Heart right ventricle (tissue), 16 donors: ENCODE results near the gene C1orf52. TPM values are rescaled to one million over a fixed set of nuclear protein-coding genes. Genes with fewer than 3 reads are reported as not detected.

Source experiments
- ATAC-seq, 8 donors: fragments of 200-7000 bp; cut with Tn5 transposase; one replicate each; pipeline ENCODE4 v1.9.1; 2020; ENCODE audit warnings: mild to moderate bottlenecking in 8 of 8, moderate library complexity in 8 of 8, moderate number of reproducible peaks in 1 of 8
- DNase-seq, 2 donors: peaks; one replicate each; pipeline ENCODE4 v3.0.0-alpha.2; 2020
- H3K27ac ChIP-seq, 10 donors: fragments of 200-600 bp; sonication (generic) in 2 of 10; one replicate each; pipeline versions ENCODE4 v1.5.0 to v1.8.0; 2020 to 2022; ENCODE audit warnings: mild to moderate bottlenecking in 3 of 10
- H3K27me3 ChIP-seq, 7 donors: fragments of 200-600 bp; one replicate each; pipeline ENCODE4 v1.8.0; 2021 to 2022; ENCODE audit warnings: mild to moderate bottlenecking in 2 of 7
- H3K36me3 ChIP-seq, 9 donors: fragments of 200-600 bp; sonication (generic) in 1 of 9; one replicate each; pipeline versions ENCODE4 v1.5.0 to v1.8.0; 2020 to 2022; ENCODE audit warnings: mild to moderate bottlenecking in 2 of 9
- H3K4me1 ChIP-seq, 9 donors: fragments of 200-600 bp; sonication (generic) in 1 of 9; one replicate each; pipeline versions ENCODE4 v1.5.0 to v1.8.0; 2020 to 2022; ENCODE audit warnings: mild to moderate bottlenecking in 4 of 9
- H3K4me3 ChIP-seq, 10 donors: fragments of 200-600 bp; sonication (generic) in 2 of 10; one replicate each; pipeline versions ENCODE4 v1.5.0 to v1.8.0; 2020 to 2022; ENCODE audit warnings: mild to moderate bottlenecking in 7 of 10, moderate library complexity in 2 of 10
- H3K9me3 ChIP-seq, 11 donors: fragments of 200-600 bp in 10 of 11; sonication (generic) in 2 of 11; one replicate each; pipeline versions ENCODE4 v1.5.0 to v1.8.0; 2013 to 2022; ENCODE audit warnings: mild to moderate bottlenecking in 2 of 11, control low read depth in 1 of 11, moderate library complexity in 1 of 11
- WGBS, 2 donors: extraction: QIAGEN DNeasy Blood & Tissue Kit; methylation state at CpG; one replicate each; pipeline ENCODE4 v1.1.7; 2013; ENCODE audit warnings: inconsistent platforms in 1 of 2; 5-methylcytosine and 5-hydroxymethylcytosine counted together
- intact Hi-C, 10 donors: fragments of 100-400 bp; cut with DNase I; formaldehyde crosslinking; loops; one replicate each; pipeline versions ENCODE4 v1.11.1 to v1.14.2; 2022
- polyA plus RNA-seq, 2 donors: library from polyadenylated mRNA; stranded (reverse); fragments of 200-250 nt; gene quantifications; one replicate each; pipeline ENCODE4 v1.2.3, GENCODE V29; 2013
- total RNA-seq, 10 donors: library from RNA; stranded (reverse); fragmentation: NEBNext Ultra II Directional in 3 of 10; extraction: Animal tissue kit (Norgen Biotek cat#: 25700) in 3 of 10; gene quantifications; one replicate each; pipeline versions ENCODE4 v1.2.1 to v1.2.4, GENCODE V29; 2021 to 2023
- TF ChIP-seq, protein P1 (sequence below), 9 donors: fragments of 200-600 bp; sonication (generic) in 2 of 9; IDR thresholded peaks; one replicate each; pipeline versions ENCODE4 v1.5.0 to v1.8.0; 2021 to 2022; ENCODE audit warnings: antibody characterized with exemption in 9 of 9, mild to moderate bottlenecking in 5 of 9, moderate library complexity in 1 of 9
- donor health status: Arrhythmogenic right ventricular cardiomyopathy.
- donor health status: ischemic (EF 13 %, LVEDD 7.1; RV severe dilation, severe dysfunction).
- donor health status: healthy with polysubstance abuse.
- donor health status: DM: no; HTN: yes; CAD: no.
- donor health status: DM: no; HTN: no; CAD: no.
- donor health status: ischemic (EF 25% LVEDD 6.9; RV normal size, moderate dysfunction).
- donor health status: ischemic (EF 25% LVEDD 5.7; RV mildly dilated, moderate dysfunction).
- donor health status: healthy.
- donor health status: DM: yes; HTN: yes; CAD: no.
- donor health status: Ischemic cardiomyopathy.
- donor health status: ischemic (EF 35%, LVEDD 5.7; RV mildly dilated, moderate dysfunction).
- donor health status: nonischemic (EF 11% LVEDD 7.7; RV severe dilation, severe dysfunction).
- donor health status: DM: yes; HTN: yes; CAD: no.
- donor health status: PGD.
- donor health status: ischemic (EF 29% LVEDD 5.4; RV normal size, mild dysfunction).
- donor health status: nonischemic (EF 23%, LVEDD 6.1; RV moderate dilation, normal function).

Gene C1orf52
- total and polyA plus RNA-seq, 12 donors: 12.8 to 34.4 (median 15.7) TPM

DNA sequence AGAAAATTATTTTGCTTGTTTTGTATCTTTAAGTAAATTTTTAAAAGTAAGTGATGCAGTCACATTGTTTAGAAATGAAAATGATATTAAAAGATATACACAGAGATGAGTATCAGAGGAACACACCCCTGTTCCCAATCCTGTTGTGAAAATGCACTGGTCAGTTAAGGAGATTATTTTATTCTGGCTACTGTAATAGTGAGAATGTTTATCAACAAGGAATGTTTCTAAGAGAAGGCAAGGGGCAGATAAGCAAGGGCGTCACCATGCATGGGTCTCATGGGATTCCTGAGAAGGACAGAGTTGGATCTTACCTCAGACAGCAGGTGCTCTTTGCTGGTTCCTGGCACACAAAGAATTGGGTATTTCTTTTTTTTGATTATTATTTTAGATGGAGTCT, 21.8 kb downstream of the C1orf52 start:
- no peaks in the 10 kb centered on the region for H3K4me1 ChIP-seq
- TF ChIP-seq, protein P1, sequence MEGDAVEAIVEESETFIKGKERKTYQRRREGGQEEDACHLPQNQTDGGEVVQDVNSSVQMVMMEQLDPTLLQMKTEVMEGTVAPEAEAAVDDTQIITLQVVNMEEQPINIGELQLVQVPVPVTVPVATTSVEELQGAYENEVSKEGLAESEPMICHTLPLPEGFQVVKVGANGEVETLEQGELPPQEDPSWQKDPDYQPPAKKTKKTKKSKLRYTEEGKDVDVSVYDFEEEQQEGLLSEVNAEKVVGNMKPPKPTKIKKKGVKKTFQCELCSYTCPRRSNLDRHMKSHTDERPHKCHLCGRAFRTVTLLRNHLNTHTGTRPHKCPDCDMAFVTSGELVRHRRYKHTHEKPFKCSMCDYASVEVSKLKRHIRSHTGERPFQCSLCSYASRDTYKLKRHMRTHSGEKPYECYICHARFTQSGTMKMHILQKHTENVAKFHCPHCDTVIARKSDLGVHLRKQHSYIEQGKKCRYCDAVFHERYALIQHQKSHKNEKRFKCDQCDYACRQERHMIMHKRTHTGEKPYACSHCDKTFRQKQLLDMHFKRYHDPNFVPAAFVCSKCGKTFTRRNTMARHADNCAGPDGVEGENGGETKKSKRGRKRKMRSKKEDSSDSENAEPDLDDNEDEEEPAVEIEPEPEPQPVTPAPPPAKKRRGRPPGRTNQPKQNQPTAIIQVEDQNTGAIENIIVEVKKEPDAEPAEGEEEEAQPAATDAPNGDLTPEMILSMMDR (IDR thresholded peaks at IDR 0.05): no peak
- H3K9me3 ChIP-seq: no peaks in the 10 kb centered on the region
- no peak for DNase-seq
- ATAC-seq: no peak
- no peak overlapping the region for H3K4me3 ChIP-seq
- no peaks in the 10 kb centered on the region for H3K27me3 ChIP-seq
- no peaks in the 10 kb centered on the region for H3K36me3 ChIP-seq
- WGBS, 2 donors: 63 to 72% methylated on average over 1 of the region's 1 CpG
- intact Hi-C loops: loop anchor here in 2 of 10 donors (5.0 kb wide), 2 partner anchors 125 to 130 kb away; no protein-coding TSS in a partner anchor
- H3K27ac ChIP-seq: no peak overlapping the region

DNA sequence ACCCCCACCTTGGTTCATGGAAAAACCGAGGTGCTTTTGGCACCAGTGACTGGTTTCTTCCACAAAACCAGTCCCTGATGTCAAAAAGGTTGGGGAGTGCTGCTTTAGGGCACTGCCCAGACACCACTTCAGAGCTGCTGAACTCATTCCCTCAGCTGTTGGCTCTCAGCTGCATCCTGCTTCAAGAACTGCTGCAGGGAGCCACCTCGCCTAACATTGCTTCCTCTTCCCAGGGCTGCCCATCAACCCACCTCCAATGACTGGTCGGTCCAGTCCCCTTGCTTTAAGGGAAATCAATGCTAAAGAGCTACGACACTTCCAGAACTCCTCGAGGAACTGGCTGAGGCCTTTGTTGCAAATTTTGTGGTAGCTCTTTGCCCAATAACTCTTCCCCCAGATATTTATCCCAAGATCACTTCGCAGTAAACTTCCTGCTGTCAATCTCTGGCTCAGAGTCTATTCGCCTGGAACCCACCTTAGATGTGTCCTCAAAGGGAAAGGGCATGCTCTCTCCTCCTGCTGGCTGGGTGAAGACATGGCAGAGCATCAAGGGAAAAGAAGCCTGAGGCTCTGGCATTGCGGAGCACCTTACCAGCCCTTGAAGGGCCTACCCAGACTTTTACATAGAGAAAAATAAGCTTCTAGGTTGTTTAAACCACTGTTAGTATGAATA, 29.0 kb downstream of the C1orf52 start:
- no peaks in the 10 kb centered on the region for H3K9me3 ChIP-seq
- DNase-seq (no peak), ATAC-seq (peak in 2 of 8 donors; percentile 20 to 47)
- H3K27ac ChIP-seq: peak overlapping the region in 3 of 10 donors; percentile 47 to 77 (median 61)
- H3K4me3 ChIP-seq: no peak overlapping the region
- 77 to 80% methylated on average over 8 of the region's 8 CpGs for WGBS, 2 donors
- intact Hi-C loops: loop anchor here in 1 of 10 donors (5.0 kb wide), 1 partner anchor 98 kb away; no protein-coding TSS in a partner anchor
- no peaks in the 10 kb centered on the region for H3K36me3 ChIP-seq
- TF ChIP-seq, protein P1 (IDR thresholded peaks at IDR 0.05): peak in 4 of 9 donors; percentile 10 to 25 (median 15)
- H3K27me3 ChIP-seq: no peaks in the 10 kb centered on the region
- H3K4me1 ChIP-seq: peaks cover 0 to 23% (median 5%) of the 10 kb centered on the region in 9 donors

DNA sequence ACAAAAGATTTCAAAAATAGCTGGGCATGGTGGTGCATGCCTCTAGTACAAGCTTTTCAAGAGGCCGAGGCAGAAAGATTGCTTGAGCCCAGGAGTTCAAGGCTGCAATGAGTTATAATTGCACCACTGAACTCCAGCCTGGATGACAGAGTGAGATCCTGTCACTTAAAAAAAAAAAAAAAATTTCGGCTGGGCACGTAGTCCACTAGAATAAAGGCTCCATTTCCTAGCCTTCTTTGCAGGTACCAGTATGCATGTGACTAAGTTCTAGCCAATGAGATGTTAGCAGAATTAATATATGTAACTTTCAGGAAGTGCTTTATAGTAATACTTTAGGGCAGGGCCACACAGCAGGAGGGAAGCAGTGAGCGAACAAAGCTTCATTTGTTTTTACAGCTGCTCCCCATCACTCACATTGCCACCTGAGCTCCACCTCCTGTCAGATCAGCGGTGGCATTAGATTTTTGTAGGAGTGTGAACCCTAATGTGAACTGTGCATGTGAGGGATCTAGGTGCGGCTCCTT, 29.8 kb downstream of the C1orf52 start:
- intact Hi-C loops: loop anchor here in 1 of 10 donors (5.0 kb wide), 1 partner anchor 97 kb away; no protein-coding TSS in a partner anchor
- Histone ChIP-seq H3K36me3 (no peaks in the 10 kb centered on the region), H3K4me1 (peaks cover 0 to 29% (median 10%) of the 10 kb centered on the region in 9 donors), H3K4me3 (no peak overlapping the region), H3K9me3 (no peaks in the 10 kb centered on the region), H3K27ac (peak overlapping the region; percentile 5 to 77 (median 68)), H3K27me3 (no peaks in the 10 kb centered on the region)
- WGBS, 2 donors: 63 to 64% methylated on average over 6 of the region's 6 CpGs
- ATAC-seq (peak in 6 of 8 donors; percentile 10 to 65 (median 44)), DNase-seq (no peak)
- TF ChIP-seq, protein P1 (IDR thresholded peaks at IDR 0.05): no peak

DNA sequence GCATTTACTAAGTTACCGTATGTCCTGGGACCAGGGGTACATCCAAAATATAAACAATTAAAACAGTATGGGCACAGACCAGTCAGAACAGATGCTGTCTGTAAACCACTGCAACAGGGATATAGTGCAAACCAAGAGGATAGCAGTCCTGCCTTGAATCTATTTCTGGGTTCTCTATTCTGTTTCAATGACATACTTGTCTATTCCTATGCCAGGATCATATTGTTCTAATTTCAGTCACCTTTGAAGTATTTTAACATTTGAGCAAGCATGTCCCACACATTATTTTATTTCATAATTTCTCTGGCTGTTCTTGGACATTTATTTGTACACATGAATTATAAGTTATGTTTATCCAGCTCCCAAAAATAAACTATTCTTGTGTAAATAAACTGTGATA, 30.5 kb downstream of the C1orf52 start:
- ATAC-seq: peak; percentile 57 to 88 (median 69)
- DNase-seq: no peak
- Histone ChIP-seq H3K4me3 (no peak overlapping the region), H3K9me3 (no peaks in the 10 kb centered on the region), H3K27ac (peak overlapping the region; percentile 5 to 77 (median 68)), H3K27me3 (no peaks in the 10 kb centered on the region), H3K4me1 (peaks cover 0 to 36% (median 17%) of the 10 kb centered on the region in 9 donors), H3K36me3 (no peaks in the 10 kb centered on the region)
- intact Hi-C loops: no loop called here
- 40 to 53% methylated on average over 1 of the region's 1 CpG for WGBS, 2 donors
- TF ChIP-seq, protein P1 (IDR thresholded peaks at IDR 0.05): no peak
